ENCODE measurements around the gene CLMN.

CLMN gene

DNA sequence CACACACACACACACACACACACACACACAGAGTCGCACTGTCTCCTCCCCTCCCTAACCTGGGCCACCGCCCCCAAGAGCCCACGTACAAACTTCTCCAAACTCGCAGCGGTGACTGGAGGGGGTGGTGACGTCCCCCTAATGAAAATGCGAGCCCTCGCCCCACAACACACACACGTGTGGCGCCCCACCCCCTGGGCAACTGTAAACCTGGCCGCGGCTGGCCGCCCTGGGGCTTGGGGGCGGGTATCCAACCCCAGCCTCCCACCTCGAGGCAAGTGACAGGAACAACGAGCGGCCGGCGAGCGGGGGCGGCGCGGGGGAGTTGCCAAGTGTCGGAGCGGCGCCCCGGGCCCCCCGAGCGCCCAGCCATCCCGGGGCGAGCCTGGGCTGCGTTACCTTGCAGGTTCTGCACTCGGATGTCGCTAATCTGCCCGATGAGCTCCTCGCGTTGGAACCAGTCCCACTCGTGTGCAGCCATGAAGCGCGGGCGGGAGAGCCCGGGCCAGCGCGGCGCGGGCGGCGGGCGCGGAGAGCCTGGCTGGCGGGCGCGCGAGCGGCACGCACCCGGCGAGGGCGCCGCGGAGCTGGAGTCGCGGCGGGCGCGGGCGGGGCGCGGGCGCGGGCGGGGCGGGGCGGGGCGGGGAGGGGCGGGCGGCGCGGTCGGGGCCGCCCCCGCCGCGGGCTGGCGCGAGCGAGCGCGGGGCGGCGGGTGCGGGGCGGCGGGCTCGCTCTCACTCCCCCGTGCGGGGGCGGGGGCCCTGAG lies at the start of gene CLMN:
Gene CLMN (minus strand): TSS at position 597 of the 766 bp plus-strand sequence. CDS start 116 bp downstream, at position 481.
- DNase-seq = peak; percentile 29

DNA sequence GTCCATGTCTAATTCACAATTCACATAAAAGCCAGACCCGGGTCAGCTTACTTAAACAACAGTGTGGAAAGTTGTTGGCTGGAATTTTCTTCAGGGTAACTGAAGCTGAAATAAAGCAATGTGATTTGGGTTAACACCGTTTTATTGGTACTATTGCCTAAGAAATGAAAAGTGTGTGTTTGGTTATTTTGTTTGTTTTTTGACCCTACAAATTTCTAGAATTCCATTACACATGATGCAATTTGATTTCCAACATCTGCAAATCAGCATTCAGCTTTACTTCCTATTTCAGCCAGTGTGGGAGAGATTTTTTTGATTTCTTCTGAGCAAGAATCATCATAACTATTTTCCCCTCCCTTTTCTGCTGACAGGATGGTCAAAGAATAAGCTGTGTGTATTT lies 45.7 kb upstream of the CLMN start:
- no peak for DNase-seq

- no peak for DNase-seq
Measured at GRCh38 chr14:95364481-95365209, 44.9 kb upstream of the CLMN start.

- no peak for DNase-seq
Measured at GRCh38 chr14:95363468-95363954, 43.8 kb upstream of the CLMN start.

DNA sequence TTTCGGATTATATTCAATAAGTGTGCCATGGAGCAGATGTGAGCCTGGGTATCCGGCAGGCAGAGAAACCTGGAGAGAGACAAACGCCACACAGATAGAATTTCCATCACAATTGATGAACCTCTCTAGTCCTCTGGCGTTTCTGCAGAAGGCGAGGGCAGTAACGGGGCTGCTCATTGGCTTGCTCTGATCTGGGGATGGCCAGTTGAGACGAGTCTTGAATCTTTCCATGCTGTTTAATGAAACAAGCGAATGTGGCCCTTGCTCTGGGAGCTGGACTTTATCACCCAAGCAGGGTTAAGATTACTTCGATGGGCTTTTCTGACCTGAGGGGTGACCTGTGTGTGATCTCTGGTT lies 42.4 kb upstream of the CLMN start:
- no peak for DNase-seq

DNA sequence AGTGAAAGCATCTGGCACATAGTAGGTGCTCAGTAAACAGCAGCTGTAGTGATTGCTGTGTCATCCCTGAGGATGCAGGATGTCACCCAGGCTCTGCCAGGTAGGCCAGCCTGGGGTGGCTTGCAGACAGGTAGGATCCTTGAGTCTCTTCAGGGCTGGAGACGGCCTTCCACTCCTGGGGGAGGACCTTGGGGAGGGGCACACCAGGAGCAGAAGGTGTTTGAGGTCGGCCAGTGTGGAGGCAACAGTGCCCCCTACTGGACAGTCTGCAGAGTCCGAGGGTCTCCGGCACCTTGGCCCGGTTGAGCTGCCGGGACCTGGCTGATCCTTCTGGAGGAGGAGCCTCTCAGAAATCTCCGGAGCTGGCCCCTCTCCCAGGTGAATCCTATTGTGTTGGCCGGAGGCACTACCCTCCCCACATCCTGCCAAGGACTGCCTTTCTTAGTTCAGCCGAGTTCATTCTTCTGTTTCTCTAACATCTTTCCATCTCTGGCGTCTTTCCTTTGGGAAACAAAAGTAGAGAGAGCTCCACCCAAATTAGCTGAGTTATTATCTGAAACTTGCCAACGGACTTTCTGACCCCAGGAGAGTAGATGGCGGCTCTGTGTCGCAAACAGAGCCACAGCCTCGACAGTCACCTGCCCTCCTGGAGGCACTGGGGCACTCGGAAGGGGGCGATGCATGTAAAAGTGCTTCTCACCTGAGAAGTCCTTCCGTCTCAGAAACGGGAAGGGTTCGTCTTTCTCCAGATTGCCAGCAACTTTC lies 41.8 kb upstream of the CLMN start:
- DNase-seq = peak; percentile 69

GRCh38 chr14:95360828-95361227 lies 41.1 kb upstream of the CLMN start:
- no peak for DNase-seq

GRCh38 chr14:95359994-95360826 lies 40.5 kb upstream of the CLMN start:
- DNase-seq = no peak

DNA sequence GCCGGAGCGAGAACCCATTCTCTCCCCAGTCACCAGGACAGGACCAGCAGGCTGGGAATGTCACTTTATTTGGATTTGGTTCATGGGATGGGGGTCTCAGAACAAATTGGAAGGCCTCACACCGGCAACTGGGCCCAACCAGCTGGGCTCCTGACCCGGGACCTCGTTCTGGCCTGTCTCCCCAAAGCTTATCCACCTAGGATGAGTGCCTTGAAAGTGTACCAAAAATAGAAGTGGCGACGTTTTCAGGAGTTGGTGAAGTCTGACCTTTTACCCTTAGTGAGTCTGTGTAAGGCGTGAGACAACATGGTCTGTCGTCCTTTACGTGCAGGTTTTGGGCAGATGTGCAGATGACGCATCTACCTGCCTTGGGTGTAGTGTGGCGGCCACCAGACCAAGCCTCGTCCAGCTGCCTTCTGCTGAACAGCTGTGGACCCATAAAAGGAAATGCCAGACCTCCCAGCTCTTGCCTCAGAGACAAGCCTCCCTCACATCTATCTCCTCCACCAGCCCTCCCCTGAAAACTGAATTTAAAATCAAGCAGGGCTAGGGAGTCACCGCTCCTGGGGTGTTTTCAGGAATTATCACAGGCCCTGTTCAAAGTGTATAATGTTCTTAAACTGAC lies 36.6 kb upstream of the CLMN start:
- DNase-seq = no peak

- no peak for DNase-seq
Measured at GRCh38 chr14:95355422-95355821, 35.7 kb upstream of the CLMN start.

- no peak for DNase-seq
Measured at GRCh38 chr14:95354834-95355233, 35.1 kb upstream of the CLMN start.

DNA sequence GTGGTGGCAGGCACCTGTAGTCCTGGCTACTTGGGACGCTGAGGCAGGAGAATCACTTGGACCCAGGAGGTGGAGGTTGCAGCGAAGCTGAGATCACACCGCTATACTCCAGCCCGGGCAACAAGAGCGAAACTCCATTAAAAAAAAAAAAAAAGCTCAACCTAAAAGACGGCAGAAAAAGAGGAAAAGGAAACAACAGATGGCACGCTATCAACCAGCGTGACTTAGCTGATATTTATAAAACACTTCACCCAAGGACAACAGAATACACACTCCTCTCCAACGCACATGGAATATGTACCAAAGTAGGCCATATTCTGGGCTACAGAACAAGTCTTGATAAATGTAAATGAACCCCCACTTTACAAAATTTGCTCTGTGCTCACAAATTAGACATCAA lies 34.0 kb upstream of the CLMN start:
- DNase-seq = no peak

GRCh38 chr14:95353007-95353406 lies 33.3 kb upstream of the CLMN start:
- no peak for DNase-seq

GRCh38 chr14:95352481-95352880 lies 32.8 kb upstream of the CLMN start:
- DNase-seq = no peak

- DNase-seq = no peak
Measured at GRCh38 chr14:95349241-95349640, 29.5 kb upstream of the CLMN start.

GRCh38 chr14:95348395-95349080 lies 28.8 kb upstream of the CLMN start:
- no peak for DNase-seq

DNA sequence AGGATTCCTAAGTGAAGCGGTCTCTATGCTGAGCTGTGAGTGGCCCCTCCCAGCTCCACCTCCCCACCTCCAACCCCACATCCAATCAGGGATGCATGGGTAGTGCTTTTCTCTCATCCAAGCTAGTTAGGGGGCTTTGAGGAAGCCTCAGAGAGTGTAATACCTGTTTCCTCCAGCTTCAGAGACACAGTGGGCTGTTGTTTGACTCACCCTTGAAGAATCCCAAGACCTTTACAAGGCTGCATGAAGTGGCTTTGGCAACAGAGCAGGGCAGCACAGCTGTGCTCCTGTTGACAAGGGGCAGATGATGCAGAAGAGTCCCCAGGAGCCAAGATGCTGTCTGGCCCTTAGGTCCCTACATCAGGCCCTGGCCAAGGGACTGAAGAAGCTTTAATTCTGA lies 27.1 kb upstream of the CLMN start:
- no peak for DNase-seq

DNA sequence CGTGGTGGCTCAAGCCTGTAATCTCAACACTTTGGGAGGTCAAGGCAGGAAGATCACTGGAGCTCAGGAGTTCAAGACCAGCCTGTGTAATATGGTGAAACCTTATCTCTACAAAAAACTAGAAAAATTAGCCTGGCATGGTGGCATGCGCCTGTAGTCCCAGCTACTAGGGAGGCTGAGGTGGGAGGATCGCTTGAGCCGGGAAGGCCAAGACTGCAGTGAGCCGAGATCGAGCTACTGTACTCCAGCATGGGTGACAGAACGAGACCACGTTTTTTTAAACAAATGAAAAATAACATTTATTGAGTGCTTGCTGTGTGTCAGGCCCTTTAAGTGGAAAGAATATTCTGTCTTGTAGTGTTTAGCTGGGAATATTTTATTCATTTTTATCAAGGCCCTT lies 26.6 kb upstream of the CLMN start:
- DNase-seq = no peak

- DNase-seq = no peak
Measured at GRCh38 chr14:95345032-95345431, 25.3 kb upstream of the CLMN start.

GRCh38 chr14:95344536-95344935 lies 24.8 kb upstream of the CLMN start:
- no peak for DNase-seq

- DNase-seq = no peak
Measured at GRCh38 chr14:95341564-95341963, 21.9 kb upstream of the CLMN start.

- DNase-seq = no peak
Measured at GRCh38 chr14:95341115-95341514, 21.4 kb upstream of the CLMN start.

All from activated CD4-positive, alpha-beta T cell treated with anti-CD3 and anti-CD28 coated beads for 48 hours (primary cell).